ENCODE measurements around the gene PAQR7.

The PAQR7 gene

GRCh38 chr1:25834894-25835293, 40.6 kb downstream of the PAQR7 start:
- no peak for TF ChIP-seq CTCF (IDR thresholded peaks at IDR 0.05; ENCODE audit: insufficient read depth, missing control alignments)
- DNase-seq (ENCODE audit: insufficient read length, low spot score) (no peak), FAIRE-seq (no peak)

- no peak for TF ChIP-seq CTCF (IDR thresholded peaks at IDR 0.05; ENCODE audit: insufficient read depth, missing control alignments)
- no peak for FAIRE-seq
- DNase-seq (ENCODE audit: insufficient read length, low spot score): no peak
Measured at GRCh38 chr1:25833158-25833557, 42.4 kb downstream of the PAQR7 start.

DNA sequence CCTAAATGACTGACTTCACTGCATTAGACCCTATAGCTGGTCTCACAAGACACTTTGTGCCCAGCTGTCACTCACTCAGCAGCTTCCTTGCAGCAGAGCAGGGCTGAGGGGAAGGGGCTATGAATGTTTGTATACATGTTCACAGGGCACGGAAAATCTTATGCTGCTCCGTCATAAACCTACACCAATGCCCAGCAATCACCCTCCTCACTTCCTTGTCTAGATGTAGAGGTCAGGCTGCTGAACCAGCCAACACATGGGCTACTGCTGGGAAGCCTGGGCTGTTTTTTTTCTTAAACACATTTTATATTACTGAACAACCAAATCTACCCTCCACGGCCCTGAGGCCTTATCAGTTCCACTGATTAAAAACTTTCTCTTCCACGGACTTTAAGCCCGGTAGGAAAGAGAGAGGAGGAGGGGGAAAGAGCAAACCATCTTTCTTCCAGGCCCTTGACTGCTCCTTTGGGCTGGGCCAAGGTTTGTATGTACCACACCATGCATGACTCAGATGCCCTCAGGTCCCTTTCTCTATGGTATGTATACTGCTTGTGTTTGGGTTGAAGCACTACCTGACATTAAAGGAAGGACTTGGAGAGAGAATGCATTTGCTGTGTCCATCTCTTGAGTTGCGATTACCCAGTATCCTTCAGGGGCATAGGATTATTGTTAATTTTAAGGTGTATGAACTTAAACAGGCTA, 43.0 kb downstream of the PAQR7 start:
- FAIRE-seq (no peak), DNase-seq (ENCODE audit: insufficient read length, low spot score) (no peak)
- no peak for TF ChIP-seq CTCF (IDR thresholded peaks at IDR 0.05; ENCODE audit: insufficient read depth, missing control alignments)

GRCh38 chr1:25831569-25832196, 43.8 kb downstream of the PAQR7 start:
- no peak for DNase-seq (ENCODE audit: insufficient read length, low spot score)
- no peak for TF ChIP-seq CTCF (IDR thresholded peaks at IDR 0.05; ENCODE audit: insufficient read depth, missing control alignments)
- FAIRE-seq: no peak

DNA sequence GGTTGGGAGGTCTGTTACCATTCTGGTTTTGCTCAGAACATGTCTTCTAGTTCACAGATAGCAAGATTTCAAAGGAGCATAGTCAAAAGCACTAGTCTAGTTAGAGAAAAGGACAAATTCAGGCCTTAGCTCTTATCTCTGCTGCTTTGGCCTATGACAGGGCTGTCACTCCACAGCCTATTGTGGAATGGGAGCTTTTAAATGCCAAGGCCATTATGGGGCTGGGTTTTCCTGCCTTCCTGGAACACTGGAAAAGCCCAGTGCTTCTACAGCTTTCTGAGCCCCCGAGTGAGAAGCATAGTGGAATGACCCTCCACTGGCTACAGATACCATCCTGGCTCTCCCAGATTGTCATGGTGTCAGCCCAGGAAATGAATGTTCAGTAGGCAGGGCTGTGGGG, 46.5 kb downstream of the PAQR7 start:
- FAIRE-seq: no peak
- TF ChIP-seq CTCF (IDR thresholded peaks at IDR 0.05; ENCODE audit: insufficient read depth, missing control alignments): no peak
- DNase-seq (ENCODE audit: insufficient read length, low spot score): no peak

- no peak for DNase-seq (ENCODE audit: insufficient read length, low spot score)
- no peak for FAIRE-seq
- no peak for TF ChIP-seq CTCF (IDR thresholded peaks at IDR 0.05; ENCODE audit: insufficient read depth, missing control alignments)
Measured at GRCh38 chr1:25828491-25828890, 47.0 kb downstream of the PAQR7 start.

- FAIRE-seq (no peak), DNase-seq (ENCODE audit: insufficient read length, low spot score) (no peak)
- TF ChIP-seq CTCF (IDR thresholded peaks at IDR 0.05; ENCODE audit: insufficient read depth, missing control alignments): no peak
Measured at GRCh38 chr1:25826571-25826970, 48.9 kb downstream of the PAQR7 start.

Measured in D721Med (cell line).